Uterus (tissue), 2 donors: ENCODE data around the gene WNK1.

ENCODE experiments used
- POLR2A ChIP-seq, 2 donors: fragments of 450-650 bp; IDR thresholded peaks; one replicate each; pipeline ENCODE4 v1.6.1; 2016; ENCODE audit warnings: antibody characterized with exemption in 2 of 2, mild to moderate bottlenecking in 1 of 2, moderate library complexity in 1 of 2
- TF ChIP-seq, protein P1 (sequence below), 4 experiments: fragments of 200-600 bp in 2 of 4; fragments of 450-650 bp in 2 of 4; sonication (generic) in 2 of 4; IDR thresholded peaks; one replicate each; pipeline ENCODE4 v1.5.1; 2016 to 2019; ENCODE audit warnings: antibody characterized with exemption in 4 of 4, mild to moderate bottlenecking in 2 of 4, moderate library complexity in 1 of 4

- TF ChIP-seq, protein P1, sequence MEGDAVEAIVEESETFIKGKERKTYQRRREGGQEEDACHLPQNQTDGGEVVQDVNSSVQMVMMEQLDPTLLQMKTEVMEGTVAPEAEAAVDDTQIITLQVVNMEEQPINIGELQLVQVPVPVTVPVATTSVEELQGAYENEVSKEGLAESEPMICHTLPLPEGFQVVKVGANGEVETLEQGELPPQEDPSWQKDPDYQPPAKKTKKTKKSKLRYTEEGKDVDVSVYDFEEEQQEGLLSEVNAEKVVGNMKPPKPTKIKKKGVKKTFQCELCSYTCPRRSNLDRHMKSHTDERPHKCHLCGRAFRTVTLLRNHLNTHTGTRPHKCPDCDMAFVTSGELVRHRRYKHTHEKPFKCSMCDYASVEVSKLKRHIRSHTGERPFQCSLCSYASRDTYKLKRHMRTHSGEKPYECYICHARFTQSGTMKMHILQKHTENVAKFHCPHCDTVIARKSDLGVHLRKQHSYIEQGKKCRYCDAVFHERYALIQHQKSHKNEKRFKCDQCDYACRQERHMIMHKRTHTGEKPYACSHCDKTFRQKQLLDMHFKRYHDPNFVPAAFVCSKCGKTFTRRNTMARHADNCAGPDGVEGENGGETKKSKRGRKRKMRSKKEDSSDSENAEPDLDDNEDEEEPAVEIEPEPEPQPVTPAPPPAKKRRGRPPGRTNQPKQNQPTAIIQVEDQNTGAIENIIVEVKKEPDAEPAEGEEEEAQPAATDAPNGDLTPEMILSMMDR (IDR thresholded peaks at IDR 0.05): no peak
- TF ChIP-seq POLR2A (IDR thresholded peaks at IDR 0.05): no peak
Measured at GRCh38 chr12:953776-954175, 201.4 kb downstream of the WNK1 start.
